NCI-H146 treated with DMSO at 0.1 percent for 48 hours (cell line): ENCODE data around the gene STAT5A.
"Not testable (repeated sequence)": the region's sequence is repeated elsewhere in the genome, so short reads cannot be mapped to it uniquely, and the experiment has no call there.

Experiments used
- DNase-seq: peaks from one replicate; lab custom pipeline; 2025; ENCODE audit not compliant: unreplicated experiment; lab: John Stamatoyannopoulos, UW

STAT5A gene

GRCh38 chr17:42359133-42359532 lies 70.8 kb downstream of the STAT5A start:
- no peak for DNase-seq

- not testable (repeated sequence) for DNase-seq
These were observed 72.1 kb downstream of the STAT5A start for GRCh38 chr17:42360388-42360787.
